Stimulated activated CD8-positive, alpha-beta memory T cell treated with anti-CD3 and anti-CD28 coated beads, Interleukin-7, amount 100 ng/mL, for 48 hours (primary cell): ENCODE data around the gene ZBTB11.
"Not testable (repeated sequence)": the region's sequence is repeated elsewhere in the genome, so short reads cannot be mapped to it uniquely, and the experiment has no call there.

ENCODE experiments used
- DNase-seq, 2 donors: peaks; one replicate each; pipeline ENCODE4 v3.0.0-alpha.2; 2020; ENCODE audit warnings: low read depth in 1 of 2; ENCODE audit errors: extremely low read depth in 1 of 2

Gene ZBTB11

GRCh38 chr3:101623656-101624055, 53.3 kb downstream of the ZBTB11 start:
- DNase-seq, result no peak

GRCh38 chr3:101619734-101620133, 57.2 kb downstream of the ZBTB11 start:
- no peak for DNase-seq

- no peak for DNase-seq
These were observed 58.2 kb downstream of the ZBTB11 start for GRCh38 chr3:101618726-101619125.

- DNase-seq, result no peak
These were observed 59.5 kb downstream of the ZBTB11 start for GRCh38 chr3:101617478-101617877.

DNA sequence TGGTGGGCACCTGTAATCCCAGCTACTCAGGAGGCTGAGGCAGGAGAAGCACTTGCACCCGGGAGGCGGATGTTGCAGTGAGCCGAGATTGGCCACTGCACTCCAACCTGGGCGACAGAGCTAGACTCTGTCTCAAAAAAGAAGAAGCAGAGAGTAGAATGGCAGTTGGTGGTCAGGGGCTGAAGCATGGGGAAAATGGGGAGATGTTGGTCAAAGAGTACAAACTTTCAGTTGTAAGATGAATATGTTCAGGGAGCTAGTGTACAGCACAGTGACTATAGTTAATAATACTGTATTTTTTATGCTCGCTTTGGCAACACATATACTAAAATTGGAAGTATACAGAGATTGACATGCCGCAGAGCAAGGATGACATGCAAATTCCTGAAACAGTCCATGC, 61.4 kb downstream of the ZBTB11 start:
- DNase-seq, result no peak

DNA sequence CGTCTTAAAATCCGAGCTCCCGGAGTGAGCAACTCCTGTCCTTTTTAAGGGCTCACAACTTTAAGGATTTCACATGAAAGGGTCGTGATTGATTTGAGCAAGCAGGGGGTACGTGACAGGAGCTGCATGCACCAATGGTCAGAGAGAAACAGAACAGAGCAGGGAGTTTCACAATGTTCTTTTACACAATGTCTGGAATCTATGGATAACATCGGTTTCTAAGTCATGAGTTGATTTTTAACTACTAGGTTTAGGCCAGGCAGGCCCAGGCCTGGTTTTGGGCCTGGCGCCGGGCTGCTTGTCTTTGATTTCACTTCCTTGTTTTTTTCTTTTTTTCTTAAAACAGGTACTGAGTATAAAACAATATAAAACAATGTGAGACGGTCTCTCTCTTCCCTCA, 63.9 kb downstream of the ZBTB11 start:
- DNase-seq, result not testable (repeated sequence)

DNA sequence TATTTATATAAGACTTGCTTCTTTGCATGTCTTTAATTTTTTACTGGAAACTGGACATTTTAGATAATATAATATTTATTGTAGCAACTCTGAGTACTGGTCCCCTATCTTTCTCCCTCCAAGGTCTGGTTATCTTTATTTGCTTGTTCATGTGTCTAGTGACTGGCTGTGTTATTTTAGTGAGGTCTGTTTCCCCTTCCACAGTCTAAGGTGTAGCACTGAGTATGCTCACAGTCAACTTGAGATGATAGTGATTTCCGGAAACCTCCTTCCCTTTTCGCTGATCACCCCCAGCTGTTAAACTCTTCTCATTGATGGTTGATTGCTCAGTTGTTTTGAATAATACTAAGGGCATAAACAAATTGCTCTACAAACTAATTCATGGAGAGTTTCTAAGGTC, 65.9 kb downstream of the ZBTB11 start:
- no peak for DNase-seq

DNA sequence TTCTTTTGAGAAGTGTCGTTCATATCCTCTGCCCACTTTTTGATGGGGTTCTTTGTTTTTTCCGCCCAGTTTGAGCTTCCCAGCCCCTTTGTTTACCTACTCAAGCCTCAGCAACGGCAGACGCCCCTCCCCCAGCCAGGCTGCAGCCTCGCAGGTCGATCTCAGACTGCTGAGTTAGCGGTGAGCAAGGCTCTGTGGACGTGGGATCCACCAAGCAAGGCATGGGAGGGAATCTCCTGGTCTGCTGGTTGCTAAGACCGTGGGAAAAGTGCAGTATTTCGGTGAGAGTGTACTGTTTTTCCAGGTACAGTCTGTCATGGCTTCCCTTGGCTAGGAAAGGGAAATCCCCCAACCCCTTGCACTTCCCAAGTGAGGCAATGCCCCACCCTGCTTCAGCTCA, 71.5 kb downstream of the ZBTB11 start:
- DNase-seq, result not testable (repeated sequence)

- no peak for DNase-seq
These were observed 73.7 kb downstream of the ZBTB11 start for GRCh38 chr3:101603184-101603583.

DNA sequence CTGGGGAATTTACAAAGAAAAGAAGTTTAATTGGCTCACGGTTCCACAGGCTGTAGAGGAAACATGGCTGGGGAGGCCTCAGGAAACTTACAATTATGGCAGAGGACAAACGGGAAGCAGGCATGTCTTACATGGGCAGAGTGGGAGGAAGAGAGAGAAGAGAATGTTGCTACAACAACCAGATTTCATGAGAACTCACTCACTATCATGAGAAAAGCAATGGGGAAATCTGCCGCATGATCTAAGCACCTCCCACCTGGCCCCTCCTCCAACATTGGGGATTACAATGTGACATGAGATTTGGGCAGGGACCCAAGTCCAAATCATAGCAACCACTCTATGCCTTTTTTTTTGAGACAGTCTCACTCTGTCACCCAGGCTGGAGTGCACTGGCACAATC, 74.2 kb downstream of the ZBTB11 start:
- no peak for DNase-seq
